H1 (cell line): ENCODE results near the gene MYOD1. TPM values are rescaled to one million over a fixed set of nuclear protein-coding genes. Genes with fewer than 3 reads are reported as not detected.
A peak's percentile ranks its signal among the peaks of the same experiment; 100 is the strongest.

Experiments
- CTCF ChIA-PET: fragments of 300-600 bp; sonication (Branson Sonifier 250); formaldehyde crosslinking; loops from one replicate; lab custom pipeline; 2021; ENCODE audit not compliant: partially characterized antibody; lab: Charles Lee
- POLR2A ChIA-PET: fragments of 300-600 bp; sonication (Branson Sonifier 250); formaldehyde crosslinking; loops from one replicate; lab custom pipeline; 2021; ENCODE audit warnings: inconsistent platforms; ENCODE audit not compliant: partially characterized antibody; lab: Charles Lee
- DNase-seq, 2 experiments: peaks; one replicate each; pipeline versions ENCODE4 v3.0.0 to v3.0.0-alpha.2; 2010 to 2022; ENCODE audit warnings: low spot score in 2 of 2, low read depth in 1 of 2, mixed read lengths in 1 of 2
- FAIRE-seq: peaks from 2 replicates; lab custom pipeline; 2011; peaks lifted over from hg19 to GRCh38; lab: Jason Lieb, UNC
- H2AFZ ChIP-seq: 2 replicates; pipeline ENCODE4 v1.8.1; 2012; ENCODE audit warnings: low read length, inconsistent platforms
- H2AK5ac ChIP-seq: 2 replicates; pipeline ENCODE4 v1.6.1; 2013; ENCODE audit warnings: low read depth, low read length
- H2BK120ac ChIP-seq: replicated peaks from 2 replicates; pipeline ENCODE3; 2013; ENCODE audit warnings: low read depth, low read length, inconsistent platforms
- H2BK12ac ChIP-seq: 2 replicates; pipeline ENCODE4 v1.6.1; 2013; ENCODE audit warnings: low read depth, low read length
- H2BK15ac ChIP-seq: 2 replicates; pipeline ENCODE4 v1.6.1; 2013; ENCODE audit warnings: low read length
- H2BK20ac ChIP-seq: 2 replicates; pipeline ENCODE4 v1.6.1; 2013; ENCODE audit warnings: low read length
- H2BK5ac ChIP-seq: 2 replicates; pipeline ENCODE4 v1.6.1; 2013; ENCODE audit warnings: low read depth, low read length
- H3K14ac ChIP-seq: 2 replicates; pipeline ENCODE4 v1.6.1; 2013; ENCODE audit warnings: inconsistent platforms; ENCODE audit not compliant: insufficient read length
- H3K18ac ChIP-seq: 2 replicates; pipeline ENCODE4 v1.6.1; 2013; ENCODE audit warnings: low read length; ENCODE audit errors: extremely low read depth
- H3K23ac ChIP-seq: 2 replicates; pipeline ENCODE4 v1.6.1; 2013; ENCODE audit warnings: inconsistent platforms; ENCODE audit not compliant: insufficient read length
- H3K23me2 ChIP-seq: 2 replicates; pipeline ENCODE4 v1.6.1; 2013; ENCODE audit warnings: low read depth, low read length
- H3K27ac ChIP-seq: 2 replicates; pipeline ENCODE4 v1.6.1; 2011; ENCODE audit warnings: low read depth, low read length, inconsistent platforms
- H3K27me3 ChIP-seq, 4 experiments: replicated peaks in 1 of 4; 1 replicate in 1 of 4; 2 replicates in 3 of 4; pipeline versions ENCODE4 v1.6.1 to v1.8.1; 2011 to 2013; ENCODE audit warnings: low read length in 3 of 4, mild to moderate bottlenecking in 3 of 4, inconsistent platforms in 2 of 4, mixed read lengths in 2 of 4, moderate library complexity in 1 of 4; ENCODE audit not compliant: control insufficient read depth in 3 of 4, insufficient read depth in 3 of 4; ENCODE audit errors: extremely low read depth in 1 of 4
- H3K36me3 ChIP-seq, 4 experiments: 2 replicates each; pipeline versions ENCODE4 v1.6.1 to v1.8.1; 2011 to 2013; ENCODE audit warnings: mild to moderate bottlenecking in 4 of 4, low read length in 3 of 4, moderate library complexity in 2 of 4, control low read depth in 1 of 4, inconsistent platforms in 1 of 4; ENCODE audit not compliant: insufficient read depth in 4 of 4, control insufficient read depth in 2 of 4
- H3K4ac ChIP-seq: replicated peaks from 2 replicates; pipeline ENCODE3; 2013; ENCODE audit warnings: low read length, low read depth, mixed read lengths, inconsistent platforms; ENCODE audit not compliant: insufficient read length
- H3K4me1 ChIP-seq, 4 experiments: replicated peaks in 1 of 4; 1 replicate in 1 of 4; 2 replicates in 3 of 4; pipeline versions ENCODE4 v1.6.1 to v1.8.1; 2011 to 2013; ENCODE audit warnings: low read length in 3 of 4, inconsistent platforms in 2 of 4, mixed read lengths in 1 of 4; ENCODE audit not compliant: insufficient read depth in 4 of 4, control insufficient read depth in 3 of 4
- H3K4me2 ChIP-seq, 2 experiments: 2 replicates each; pipeline versions ENCODE4 v1.6.1 to v1.8.1; 2011 to 2013; ENCODE audit warnings: low read depth in 2 of 2, low read length in 2 of 2, control low read depth in 1 of 2, inconsistent platforms in 1 of 2, mild to moderate bottlenecking in 1 of 2; ENCODE audit not compliant: insufficient read depth in 1 of 2
- H3K4me3 ChIP-seq, 4 experiments: fragments of 200-600, 300-600 bp in 1 of 4; sonication (generic), shearing (Covaris generic), sonication (Bioruptor Twin) in 1 of 4; 2 replicates each; pipeline versions ENCODE4 v1.5.1 to v1.8.1; 2011 to 2016; ENCODE audit warnings: low read length in 4 of 4, low read depth in 3 of 4, control low read depth in 2 of 4, inconsistent platforms in 2 of 4, mild to moderate bottlenecking in 2 of 4, mixed read lengths in 1 of 4, moderate library complexity in 1 of 4; ENCODE audit not compliant: insufficient read depth in 2 of 4; ENCODE audit errors: extremely low read depth in 1 of 4
- H3K56ac ChIP-seq: replicated peaks from 2 replicates; pipeline ENCODE3; 2013; ENCODE audit warnings: low read depth, mild to moderate bottlenecking, mixed read lengths, low read length, inconsistent platforms; ENCODE audit not compliant: insufficient read length
- H3K79me1 ChIP-seq: 2 replicates; pipeline ENCODE4 v1.6.1; 2013; ENCODE audit warnings: low read depth, low read length, control low read depth
- H3K79me2 ChIP-seq, 2 experiments: 2 replicates each; pipeline versions ENCODE4 v1.6.1 to v1.8.1; 2012 to 2013; ENCODE audit warnings: low read length in 2 of 2, mild to moderate bottlenecking in 2 of 2, inconsistent platforms in 1 of 2; ENCODE audit not compliant: insufficient read depth in 2 of 2, control insufficient read depth in 1 of 2
- H3K9ac ChIP-seq, 4 experiments: replicated peaks in 1 of 4; 1 replicate in 1 of 4; 2 replicates in 3 of 4; pipeline versions ENCODE4 v1.6.1 to v1.8.1; 2011 to 2013; ENCODE audit warnings: low read depth in 3 of 4, low read length in 3 of 4, control low read depth in 2 of 4, mild to moderate bottlenecking in 2 of 4, moderate library complexity in 2 of 4, inconsistent platforms in 1 of 4; ENCODE audit errors: extremely low read depth in 1 of 4
- H3K9me3 ChIP-seq, 2 experiments: 2 replicates each; pipeline versions ENCODE4 v1.6.1 to v1.8.1; 2012 to 2013; ENCODE audit warnings: mild to moderate bottlenecking in 2 of 2, moderate library complexity in 2 of 2, control low read depth in 1 of 2, inconsistent platforms in 1 of 2, low read depth in 1 of 2, low read length in 1 of 2, mixed read lengths in 1 of 2; ENCODE audit not compliant: insufficient read depth in 2 of 2
- H4K20me1 ChIP-seq, 2 experiments: replicated peaks in 1 of 2; 2 replicates each; pipeline versions ENCODE3 to v1.8.1; 2011 to 2013; ENCODE audit warnings: inconsistent platforms in 2 of 2, low read length in 2 of 2, mild to moderate bottlenecking in 1 of 2; ENCODE audit not compliant: insufficient read depth in 2 of 2, control insufficient read depth in 1 of 2
- H4K5ac ChIP-seq: 2 replicates; pipeline ENCODE4 v1.6.1; 2013; ENCODE audit warnings: low read length, low read depth, mixed read lengths, inconsistent platforms; ENCODE audit not compliant: insufficient read length
- H4K8ac ChIP-seq: 2 replicates; pipeline ENCODE4 v1.8.0; 2013; ENCODE audit warnings: mild to moderate bottlenecking, moderate library complexity, low read length, inconsistent platforms; ENCODE audit not compliant: insufficient read depth; ENCODE audit errors: extremely low read depth
- H4K91ac ChIP-seq: replicated peaks from 2 replicates; pipeline ENCODE3; 2013; ENCODE audit warnings: low read length, mixed read lengths, inconsistent platforms; ENCODE audit not compliant: insufficient read length
- ASH2L ChIP-seq: fragments of 200-600, 300-600 bp; sonication (generic); IDR thresholded peaks from one replicate; pipeline ENCODE4 v1.7.1; 2017; ENCODE audit warnings: low read length
- BCL11A ChIP-seq, 2 experiments: IDR thresholded peaks; one replicate each; pipeline ENCODE4 v1.6.1; 2011; ENCODE audit warnings: low read depth in 2 of 2, low read length in 2 of 2, mild to moderate bottlenecking in 2 of 2
- CEBPB ChIP-seq: IDR thresholded peaks from 2 replicates; pipeline ENCODE4 v1.6.1; 2012; ENCODE audit warnings: low read depth, low read length
- CHD1 ChIP-seq: IDR thresholded peaks from 2 replicates; pipeline ENCODE4 v1.6.1; 2012; ENCODE audit warnings: low read depth, low read length, improper control_type of control experiment
- EGR1 ChIP-seq: IDR thresholded peaks from 2 replicates; pipeline ENCODE4 v1.6.1; 2011; ENCODE audit warnings: low read depth, low read length, borderline replicate concordance
- FOSL1 ChIP-seq: IDR thresholded peaks from 2 replicates; pipeline ENCODE4 v1.6.1; 2011; ENCODE audit warnings: mild to moderate bottlenecking, low read depth, low read length, moderate library complexity; ENCODE audit not compliant: insufficient read depth
- GABPA ChIP-seq: IDR thresholded peaks from 2 replicates; pipeline ENCODE4 v1.6.1; 2011; ENCODE audit warnings: mild to moderate bottlenecking, low read length, moderate library complexity, borderline replicate concordance; ENCODE audit not compliant: insufficient read depth
- JUND ChIP-seq: IDR thresholded peaks from 2 replicates; pipeline ENCODE4 v1.6.1; 2011; ENCODE audit warnings: mild to moderate bottlenecking, improper control_type of control experiment, low read length
- MAX ChIP-seq: IDR thresholded peaks from 2 replicates; pipeline ENCODE4 v1.6.1; 2012; ENCODE audit warnings: inconsistent platforms
- NRF1 ChIP-seq: IDR thresholded peaks from 2 replicates; pipeline ENCODE4 v1.6.1; 2011; ENCODE audit warnings: mild to moderate bottlenecking, low read depth, low read length, improper control_type of control experiment
- RBBP5 ChIP-seq: IDR thresholded peaks from 2 replicates; pipeline ENCODE4 v1.7.1; 2012; ENCODE audit warnings: low read depth, mild to moderate bottlenecking, inconsistent platforms, low read length, moderate library complexity, borderline replicate concordance
- RNF2 ChIP-seq: fragments of 200-900, 300-1000 bp; sonication (generic); IDR thresholded peaks from 2 replicates; pipeline ENCODE4 v1.7.1; 2016; ENCODE audit warnings: borderline replicate concordance, low read depth, mild to moderate bottlenecking, antibody characterized with exemption, low read length; ENCODE audit not compliant: poor library complexity, severe bottlenecking; ENCODE audit errors: missing control alignments
- SIX5 ChIP-seq: IDR thresholded peaks from 2 replicates; pipeline ENCODE4 v1.6.1; 2011; ENCODE audit warnings: mild to moderate bottlenecking, low read depth, low read length
- SP2 ChIP-seq: IDR thresholded peaks from 2 replicates; pipeline ENCODE4 v1.6.1; 2012; ENCODE audit warnings: mild to moderate bottlenecking, low read length, inconsistent platforms
- WGBS, 2 experiments: shearing (Covaris generic) in 1 of 2; methylation state at CpG; one replicate each; pipeline versions ENCODE4 v1.1.6 to v1.1.7; 2013 to 2015; ENCODE audit warnings: low lambda C conversion rate in 2 of 2, mixed read lengths in 2 of 2, inconsistent platforms in 1 of 2, low coverage in 1 of 2, missing lambda C conversion rate in 1 of 2; ENCODE audit not compliant: insufficient replicate concordance in 2 of 2, insufficient coverage in 1 of 2, insufficient read length in 1 of 2; ENCODE audit errors: extremely low coverage in 1 of 2, missing lambda C conversion rate in 1 of 2; 5-methylcytosine and 5-hydroxymethylcytosine counted together
- polyA plus RNA-seq, 7 experiments: library from polyadenylated mRNA; depleted of rRNA in 3 of 7; stranded (reverse) in 5 of 7; unstranded in 2 of 7; fragments of >200 nt in 5 of 7; fragments of 200-250 nt in 2 of 7; gene quantifications; 1 replicate in 5 of 7; 2 replicates in 1 of 7; 4 replicates in 1 of 7; pipeline versions ENCODE4 v1.2.1 to v1.2.3, GENCODE V29; 2011 to 2013; ENCODE audit warnings: missing spikeins in 2 of 7, mixed read lengths in 2 of 7
- total RNA-seq: library from RNA; stranded (reverse); fragmentation: NEBNext Ultra II Directional; extraction: Animal tissue kit (Norgen Biotek cat#: 25700); gene quantifications from 2 replicates; pipeline ENCODE4 v1.2.1, GENCODE V29; 2021

MYOD1 gene
- total and polyA plus RNA-seq, 2 of the 8 experiments (the other 6 are each of a cell fraction or from before 2014, with no cell fraction given): not detected

DNA sequence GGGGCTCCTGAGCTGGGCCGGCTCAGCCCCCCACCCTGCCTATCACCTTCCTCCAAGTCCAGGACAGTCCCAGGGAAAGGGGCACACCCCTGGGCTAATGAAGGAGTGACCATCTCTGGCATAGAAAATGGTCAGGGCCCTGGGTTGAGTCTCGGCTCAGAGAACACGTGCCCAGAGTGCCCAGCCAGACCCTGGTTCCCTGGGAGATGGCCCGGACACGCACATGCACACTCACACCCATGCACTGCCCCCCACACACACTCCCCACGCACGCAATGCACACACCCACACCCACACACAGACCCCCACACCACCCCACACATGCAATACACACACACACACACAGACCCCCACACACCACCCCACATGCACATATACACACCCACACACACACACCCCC, 43.9 kb downstream of the MYOD1 start:
- H3K14ac ChIP-seq: no peak overlapping the region
- no peak overlapping the region for H2BK12ac ChIP-seq
- POLR2A ChIA-PET: no interaction called here
- no peak overlapping the region for H3K4me2 ChIP-seq
- H4K5ac ChIP-seq: no peak overlapping the region
- no peaks in the 10 kb centered on the region for H3K79me1 ChIP-seq
- H2BK20ac ChIP-seq: no peak overlapping the region
- no peak overlapping the region for H3K18ac ChIP-seq
- FAIRE-seq (no peak), DNase-seq (no peak)
- H3K4me1 ChIP-seq: peaks cover 0 to 7% (median 1%) of the 10 kb centered on the region in 4 experiments; a peak in 3 of 7 replicates
- H2BK120ac ChIP-seq: no peak overlapping the region
- H3K27ac ChIP-seq: no peak overlapping the region
- peak overlapping the region; percentile 77 for H3K56ac ChIP-seq
- no peak overlapping the region for H2BK15ac ChIP-seq
- H3K23ac ChIP-seq: no peak overlapping the region
- H3K23me2 ChIP-seq: peaks cover 9% of the 10 kb centered on the region; the same call in 1 of the 2 replicates
- H3K9ac ChIP-seq: no peak overlapping the region
- no peak overlapping the region for H2AFZ ChIP-seq
- no peak overlapping the region for H4K91ac ChIP-seq
- no peaks in the 10 kb centered on the region for H3K27me3 ChIP-seq
- no peaks in the 10 kb centered on the region for H3K9me3 ChIP-seq
- no peak overlapping the region for H2AK5ac ChIP-seq
- H3K4ac ChIP-seq: no peak overlapping the region
- H3K79me2 ChIP-seq: no peaks in the 10 kb centered on the region
- no peak overlapping the region for H2BK5ac ChIP-seq
- H4K8ac ChIP-seq: no peak overlapping the region; the same call in 1 of the 2 replicates
- CTCF ChIA-PET: interaction anchor here (1.4 to 6.7 kb wide), 4 partner anchors 31 to 210 kb away, joined by 3 to 82 read pairs (median 43); partner anchors contain the start of gene KCNC1
- no peak overlapping the region for H3K4me3 ChIP-seq
- H3K36me3 ChIP-seq: no peaks in the 10 kb centered on the region
- 90% methylated on average over 6 of the region's 7 CpGs; no CpG with 5 or more reads in 1 of the 2 experiments for WGBS, 2 experiments
- peaks cover 0 to 2% of the 10 kb centered on the region in 2 experiments for H4K20me1 ChIP-seq
- TF ChIP-seq FOSL1 (no peak), JUND (no peak), EGR1 (no peak), ASH2L (no peak), CEBPB (no peak), MAX (no peak), CHD1 (no peak), GABPA (no peak), BCL11A (IDR thresholded peaks at IDR 0.05; ENCODE audit: low read depth in 2 of 2, low read length in 2 of 2) (no peak), NRF1 (no peak), SIX5 (no peak), RBBP5 (no peak), RNF2 (no peak), SP2 (no peak)
